ENCODE results near the gene GLOD5. TPM values are rescaled to one million over a fixed set of nuclear protein-coding genes. Genes with fewer than 3 reads are reported as not detected.

GLOD5 gene
- total and polyA plus RNA-seq, 9 of the 15 experiments (the other 6 are each of a cell fraction or from before 2014, with no cell fraction given) = 0.27 to 4.4 (median 2.2) TPM

DNA sequence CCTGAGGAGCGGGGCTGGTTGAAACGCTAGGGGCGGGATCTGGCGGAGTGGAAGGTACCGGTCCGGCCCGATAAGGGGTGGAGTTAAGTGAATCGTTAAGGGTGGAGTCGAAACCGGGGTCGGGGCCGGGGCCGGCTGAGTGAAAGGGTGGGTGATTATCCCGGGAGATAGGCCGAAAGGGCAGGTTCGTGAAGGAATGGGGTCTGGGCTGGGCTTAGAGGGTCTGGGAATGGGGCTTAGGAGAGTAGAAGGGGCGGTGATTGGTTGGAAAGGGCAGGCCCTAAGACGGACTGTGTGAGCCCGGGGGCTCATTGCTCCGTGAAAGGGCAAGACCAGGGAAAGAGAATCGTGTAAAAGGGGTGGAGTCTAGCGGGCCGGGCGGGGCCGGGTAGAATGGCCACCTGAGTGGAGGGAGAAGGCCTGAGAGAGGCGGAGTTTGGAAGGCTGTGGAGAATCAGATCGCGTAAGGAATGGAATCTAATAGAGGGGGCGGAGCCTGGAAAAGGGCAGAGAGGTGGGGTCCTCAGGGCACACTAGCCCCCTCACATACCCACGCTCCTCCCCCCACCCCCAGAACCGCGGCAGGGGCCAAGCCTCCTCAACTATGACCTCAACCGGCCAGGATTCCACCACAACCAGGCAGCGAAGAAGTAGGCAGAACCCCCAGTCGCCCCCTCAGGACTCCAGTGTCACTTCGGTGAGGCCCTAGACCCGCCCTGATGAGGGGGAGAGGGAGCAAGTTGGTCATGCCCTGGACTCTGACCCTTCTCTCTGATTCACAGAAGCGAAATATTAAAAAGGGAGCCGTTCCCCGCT lies 40.8 kb downstream of the GLOD5 start (continued):
- peak in 1 of 2 experiments; percentile 81 for TF ChIP-seq AFF1 (IDR thresholded peaks at IDR 0.05; ENCODE audit: low read depth in 1 of 2, partially characterized antibody in 2 of 2)
- TF ChIP-seq, protein P1, sequence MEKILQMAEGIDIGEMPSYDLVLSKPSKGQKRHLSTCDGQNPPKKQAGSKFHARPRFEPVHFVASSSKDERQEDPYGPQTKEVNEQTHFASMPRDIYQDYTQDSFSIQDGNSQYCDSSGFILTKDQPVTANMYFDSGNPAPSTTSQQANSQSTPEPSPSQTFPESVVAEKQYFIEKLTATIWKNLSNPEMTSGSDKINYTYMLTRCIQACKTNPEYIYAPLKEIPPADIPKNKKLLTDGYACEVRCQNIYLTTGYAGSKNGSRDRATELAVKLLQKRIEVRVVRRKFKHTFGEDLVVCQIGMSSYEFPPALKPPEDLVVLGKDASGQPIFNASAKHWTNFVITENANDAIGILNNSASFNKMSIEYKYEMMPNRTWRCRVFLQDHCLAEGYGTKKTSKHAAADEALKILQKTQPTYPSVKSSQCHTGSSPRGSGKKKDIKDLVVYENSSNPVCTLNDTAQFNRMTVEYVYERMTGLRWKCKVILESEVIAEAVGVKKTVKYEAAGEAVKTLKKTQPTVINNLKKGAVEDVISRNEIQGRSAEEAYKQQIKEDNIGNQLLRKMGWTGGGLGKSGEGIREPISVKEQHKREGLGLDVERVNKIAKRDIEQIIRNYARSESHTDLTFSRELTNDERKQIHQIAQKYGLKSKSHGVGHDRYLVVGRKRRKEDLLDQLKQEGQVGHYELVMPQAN (IDR thresholded peaks at IDR 0.05; ENCODE audit: borderline replicate concordance) = peak; percentile 73; the same call in 1 of the 2 replicates
- TF ChIP-seq, protein P2, sequence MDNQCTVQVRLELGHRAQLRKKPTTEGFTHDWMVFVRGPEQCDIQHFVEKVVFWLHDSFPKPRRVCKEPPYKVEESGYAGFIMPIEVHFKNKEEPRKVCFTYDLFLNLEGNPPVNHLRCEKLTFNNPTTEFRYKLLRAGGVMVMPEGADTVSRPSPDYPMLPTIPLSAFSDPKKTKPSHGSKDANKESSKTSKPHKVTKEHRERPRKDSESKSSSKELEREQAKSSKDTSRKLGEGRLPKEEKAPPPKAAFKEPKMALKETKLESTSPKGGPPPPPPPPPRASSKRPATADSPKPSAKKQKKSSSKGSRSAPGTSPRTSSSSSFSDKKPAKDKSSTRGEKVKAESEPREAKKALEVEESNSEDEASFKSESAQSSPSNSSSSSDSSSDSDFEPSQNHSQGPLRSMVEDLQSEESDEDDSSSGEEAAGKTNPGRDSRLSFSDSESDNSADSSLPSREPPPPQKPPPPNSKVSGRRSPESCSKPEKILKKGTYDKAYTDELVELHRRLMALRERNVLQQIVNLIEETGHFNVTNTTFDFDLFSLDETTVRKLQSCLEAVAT (IDR thresholded peaks at IDR 0.05) = peak in 1 of 2 experiments; percentile 55; a peak in 1 of 4 replicates
- 0 out of 2 replicates have a peak, but pooled peaks have one; percentile 83 for TF ChIP-seq HLTF (IDR thresholded peaks at IDR 0.05)
- peak; percentile 50; the same call in 1 of the 2 replicates for TF ChIP-seq TAF7 (tag; IDR thresholded peaks at IDR 0.05)
- TF ChIP-seq ZNF140 (CRISPR knock-in tag; IDR thresholded peaks at IDR 0.05) = no peak
- no peak for TF ChIP-seq ZNF785 (CRISPR knock-in tag; IDR thresholded peaks at IDR 0.05)
- peak; percentile 84 for TF ChIP-seq EGR1 (conservative IDR thresholded peaks at IDR 0.05)
- TF ChIP-seq, protein P3, sequence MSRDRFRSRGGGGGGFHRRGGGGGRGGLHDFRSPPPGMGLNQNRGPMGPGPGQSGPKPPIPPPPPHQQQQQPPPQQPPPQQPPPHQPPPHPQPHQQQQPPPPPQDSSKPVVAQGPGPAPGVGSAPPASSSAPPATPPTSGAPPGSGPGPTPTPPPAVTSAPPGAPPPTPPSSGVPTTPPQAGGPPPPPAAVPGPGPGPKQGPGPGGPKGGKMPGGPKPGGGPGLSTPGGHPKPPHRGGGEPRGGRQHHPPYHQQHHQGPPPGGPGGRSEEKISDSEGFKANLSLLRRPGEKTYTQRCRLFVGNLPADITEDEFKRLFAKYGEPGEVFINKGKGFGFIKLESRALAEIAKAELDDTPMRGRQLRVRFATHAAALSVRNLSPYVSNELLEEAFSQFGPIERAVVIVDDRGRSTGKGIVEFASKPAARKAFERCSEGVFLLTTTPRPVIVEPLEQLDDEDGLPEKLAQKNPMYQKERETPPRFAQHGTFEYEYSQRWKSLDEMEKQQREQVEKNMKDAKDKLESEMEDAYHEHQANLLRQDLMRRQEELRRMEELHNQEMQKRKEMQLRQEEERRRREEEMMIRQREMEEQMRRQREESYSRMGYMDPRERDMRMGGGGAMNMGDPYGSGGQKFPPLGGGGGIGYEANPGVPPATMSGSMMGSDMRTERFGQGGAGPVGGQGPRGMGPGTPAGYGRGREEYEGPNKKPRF (IDR thresholded peaks at IDR 0.05; ENCODE audit: low read depth, low read length) = no peak
- TF ChIP-seq PTTG1 (tag; IDR thresholded peaks at IDR 0.05; ENCODE audit: low read depth) = no peak
- TF ChIP-seq THAP7 (CRISPR knock-in tag; IDR thresholded peaks at IDR 0.05) = peak; percentile 43; the same call in 1 of the 2 replicates
- 0 out of 2 replicates have a peak, but pooled peaks have one; percentile 14 for TF ChIP-seq MTA2 (IDR thresholded peaks at IDR 0.05; ENCODE audit: low read depth)
- TF ChIP-seq RUNX1 (IDR thresholded peaks at IDR 0.05; ENCODE audit: low read depth) = no peak
- no peak for TF ChIP-seq ZKSCAN3 (CRISPR knock-in tag; IDR thresholded peaks at IDR 0.05)
- 0 out of 2 replicates have a peak, but pooled peaks have one; percentile 32 for TF ChIP-seq XRCC5 (IDR thresholded peaks at IDR 0.05; ENCODE audit: low read depth, low read length)
- TF ChIP-seq SP1 (CRISPR knock-in tag; IDR thresholded peaks at IDR 0.05) = 0 out of 2 replicates have a peak, but pooled peaks have one; percentile 52
- no peak for TF ChIP-seq BRD4 (IDR thresholded peaks at IDR 0.05)
- TF ChIP-seq ZKSCAN1 (IDR thresholded peaks at IDR 0.05; ENCODE audit: low read depth, low read length) = no peak
